ENCODE results near the gene HIC1. TPM values are rescaled to one million over a fixed set of nuclear protein-coding genes. Genes with fewer than 3 reads are reported as not detected.

The HIC1 gene
- total RNA-seq, 1 experiment from 2014 or later: 1.4 TPM

GRCh38 chr17:2062571-2063183 lies 7.8 kb downstream of the HIC1 start:
- intact Hi-C loops (cut with micrococcal nuclease; ENCODE audit: unreplicated experiment) (loop anchor here (2.0 kb wide), 1 partner anchor 182 kb away; no protein-coding TSS in a partner anchor), in situ Hi-C loops (cut with HindIII; ENCODE audit: low pct_unique_long_range_greater_than_20kb, low sequenced_read_pairs) (no loop called here)
- H3K4me3 ChIP-seq (ENCODE audit: low read depth in 2 of 2, low read length in 2 of 2): no peak overlapping the region
- H3K36me3 ChIP-seq (ENCODE audit: control insufficient read depth, insufficient read depth, low read length): no peaks in the 10 kb centered on the region
- H3K4me1 ChIP-seq (ENCODE audit: control insufficient read depth, insufficient read depth, low read length): no peaks in the 10 kb centered on the region
- ChIA-PET CTCF (no interaction called here), POLR2A (no interaction called here)
- no peak for TF ChIP-seq CTCF (IDR thresholded peaks at IDR 0.05)
- TF ChIP-seq TCF7L2 (IDR thresholded peaks at IDR 0.05; ENCODE audit: low read depth, low read length): no peak
- TF ChIP-seq POLR2AphosphoS5 (IDR thresholded peaks at IDR 0.05; ENCODE audit: low read depth, low read length): no peak
- no peak for TF ChIP-seq REST (IDR thresholded peaks at IDR 0.05; ENCODE audit: insufficient read depth in 1 of 2, low read depth in 2 of 2, low read length in 1 of 2)
- no peak for TF ChIP-seq SIN3A (IDR thresholded peaks at IDR 0.05; ENCODE audit: borderline replicate concordance, insufficient read depth, low read depth, low read length)
- H3K27ac ChIP-seq (ENCODE audit: low read length): no peak overlapping the region
- DNase-seq (ENCODE audit: low read depth, low spot score): no peak
- no TSS peak for BruUV-seq (replicated peaks)
- no peaks in the 10 kb centered on the region for H3K9me3 ChIP-seq (ENCODE audit: control insufficient read depth, insufficient read depth, low read depth, low read length)
- ATAC-seq: no peak
- no peaks in the 10 kb centered on the region for H3K27me3 ChIP-seq (ENCODE audit: control insufficient read depth, insufficient read depth, low read length)

- in situ Hi-C loops (cut with HindIII; ENCODE audit: low pct_unique_long_range_greater_than_20kb, low sequenced_read_pairs) (no loop called here), intact Hi-C loops (cut with micrococcal nuclease; ENCODE audit: unreplicated experiment) (loop anchor here (2.0 kb wide), 1 partner anchor 181 kb away; no protein-coding TSS in a partner anchor)
- no TSS peak for BruUV-seq (replicated peaks)
- DNase-seq (ENCODE audit: low read depth, low spot score) (no peak), ATAC-seq (no peak)
- TF ChIP-seq REST (IDR thresholded peaks at IDR 0.05; ENCODE audit: insufficient read depth in 1 of 2, low read depth in 2 of 2, low read length in 1 of 2) (no peak), POLR2AphosphoS5 (IDR thresholded peaks at IDR 0.05; ENCODE audit: low read depth, low read length) (no peak), SIN3A (IDR thresholded peaks at IDR 0.05; ENCODE audit: borderline replicate concordance, insufficient read depth, low read depth, low read length) (no peak), CTCF (IDR thresholded peaks at IDR 0.05) (no peak), TCF7L2 (IDR thresholded peaks at IDR 0.05; ENCODE audit: low read depth, low read length) (no peak)
- H3K4me3 ChIP-seq (ENCODE audit: low read depth in 2 of 2, low read length in 2 of 2): no peak overlapping the region
- no peaks in the 10 kb centered on the region for H3K9me3 ChIP-seq (ENCODE audit: control insufficient read depth, insufficient read depth, low read depth, low read length)
- no peaks in the 10 kb centered on the region for H3K4me1 ChIP-seq (ENCODE audit: control insufficient read depth, insufficient read depth, low read length)
- ChIA-PET POLR2A (no interaction called here), CTCF (no interaction called here)
- no peaks in the 10 kb centered on the region for H3K27me3 ChIP-seq (ENCODE audit: control insufficient read depth, insufficient read depth, low read length)
- H3K27ac ChIP-seq (ENCODE audit: low read length): no peak overlapping the region
- H3K36me3 ChIP-seq (ENCODE audit: control insufficient read depth, insufficient read depth, low read length): no peaks in the 10 kb centered on the region
Observed at GRCh38 chr17:2063261-2064146, 8.6 kb downstream of the HIC1 start.
